Fibroblast of skin of right quadriceps (primary cell): ENCODE results near the gene SPRING1.

Source experiments
- DNase-seq: peaks from one replicate; pipeline ENCODE4 v3.0.0-alpha.2; 2013

Gene SPRING1

GRCh38 chr12:116708826-116709756 lies 28.8 kb downstream of the SPRING1 start:
- DNase-seq: peak; percentile 74

- no peak for DNase-seq
These were observed 30.1 kb downstream of the SPRING1 start for GRCh38 chr12:116707751-116708150.

- peak; percentile 45 for DNase-seq
These were observed 34.6 kb downstream of the SPRING1 start for GRCh38 chr12:116703214-116703795.

- no peak for DNase-seq
These were observed 36.4 kb downstream of the SPRING1 start for GRCh38 chr12:116701432-116701831.

GRCh38 chr12:116700066-116700465 lies 37.8 kb downstream of the SPRING1 start:
- no peak for DNase-seq

GRCh38 chr12:116698554-116699075 lies 39.3 kb downstream of the SPRING1 start:
- DNase-seq: no peak

GRCh38 chr12:116698116-116698515 lies 39.8 kb downstream of the SPRING1 start:
- no peak for DNase-seq

- no peak for DNase-seq
These were observed 40.2 kb downstream of the SPRING1 start for GRCh38 chr12:116697716-116698115.

- peak; percentile 38 for DNase-seq
These were observed 40.6 kb downstream of the SPRING1 start for GRCh38 chr12:116697305-116697704.

- no peak for DNase-seq
These were observed 42.5 kb downstream of the SPRING1 start for GRCh38 chr12:116695464-116695725.

- no peak for DNase-seq
These were observed 43.0 kb downstream of the SPRING1 start for GRCh38 chr12:116694653-116695463.

GRCh38 chr12:116693286-116694227 lies 44.3 kb downstream of the SPRING1 start:
- no peak for DNase-seq

- DNase-seq: no peak
These were observed 45.3 kb downstream of the SPRING1 start for GRCh38 chr12:116692605-116693004.

GRCh38 chr12:116691636-116692035 lies 46.2 kb downstream of the SPRING1 start:
- DNase-seq: no peak

GRCh38 chr12:116691205-116691604 lies 46.7 kb downstream of the SPRING1 start:
- no peak for DNase-seq

- DNase-seq: no peak
These were observed 47.7 kb downstream of the SPRING1 start for GRCh38 chr12:116689979-116690744.

GRCh38 chr12:116689521-116689920 lies 48.3 kb downstream of the SPRING1 start:
- no peak for DNase-seq
